C4-2B (cell line): ENCODE data around the gene KATNAL2.

Experiments used
- H3K27ac ChIP-seq: fragments of 450-650 bp; 2 replicates; pipeline ENCODE4 v1.5.1; 2017
- CTCF ChIP-seq: fragments of 450-650 bp; conservative IDR thresholded peaks from 2 replicates; pipeline ENCODE4 v1.5.1; 2017; ENCODE audit warnings: mild to moderate bottlenecking
- ZFX ChIP-seq: fragments of 450-650 bp; IDR thresholded peaks from 2 replicates; pipeline ENCODE4 v1.6.1; 2017

The KATNAL2 gene

DNA sequence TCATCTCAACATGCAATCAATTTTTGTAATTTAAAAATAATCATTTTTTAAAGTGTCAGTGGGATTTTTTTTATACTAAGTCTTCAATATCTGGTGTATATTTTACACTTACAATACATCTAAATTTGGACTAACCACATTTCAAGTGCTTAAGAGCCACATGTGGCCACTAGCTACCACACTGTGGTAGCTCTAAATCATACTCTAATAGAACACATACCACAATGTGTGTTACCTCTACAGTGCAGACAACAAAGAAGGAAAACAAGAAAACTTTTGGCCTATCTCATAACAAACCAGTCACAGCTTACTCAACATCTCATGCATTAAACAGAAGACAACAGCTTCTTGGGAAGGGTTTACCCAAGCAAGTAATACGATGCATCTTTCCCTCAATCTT is 24.6 kb upstream of the KATNAL2 start:
- no peak overlapping the region for H3K27ac ChIP-seq
- TF ChIP-seq ZFX, result no peak
- no peak for TF ChIP-seq CTCF

GRCh38 chr18:46893360-46893759 is 24.0 kb upstream of the KATNAL2 start:
- TF ChIP-seq CTCF (no peak), ZFX (no peak)
- no peak overlapping the region for H3K27ac ChIP-seq

- H3K27ac ChIP-seq, result no peak overlapping the region
- TF ChIP-seq ZFX (no peak), CTCF (no peak)
These were observed 23.3 kb upstream of the KATNAL2 start for GRCh38 chr18:46894124-46894523.

- TF ChIP-seq CTCF (no peak), ZFX (no peak)
- H3K27ac ChIP-seq, result no peak overlapping the region
These were observed 18.0 kb upstream of the KATNAL2 start for GRCh38 chr18:46899274-46899948.

GRCh38 chr18:46903406-46903805 is 14.0 kb upstream of the KATNAL2 start:
- no peak for TF ChIP-seq ZFX
- no peak for TF ChIP-seq CTCF
- H3K27ac ChIP-seq, result no peak overlapping the region

DNA sequence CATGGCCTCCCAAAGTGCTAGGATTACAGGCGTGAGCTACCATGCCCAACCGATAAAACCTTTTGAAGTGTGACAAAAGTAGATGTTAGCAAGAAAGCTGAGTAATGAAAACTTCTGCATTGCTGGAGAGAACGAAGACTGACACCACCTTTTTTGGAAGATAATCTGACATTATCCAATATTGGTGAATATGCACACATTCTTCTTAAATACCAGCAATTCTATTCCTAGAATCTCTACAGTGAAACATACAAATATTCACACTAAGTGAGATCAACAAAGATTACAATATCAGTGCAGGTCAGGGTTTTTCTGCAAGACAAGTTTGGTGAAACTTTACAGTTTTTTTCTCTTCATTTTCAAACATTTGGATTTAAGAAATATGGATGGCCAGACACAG is 7.9 kb upstream of the KATNAL2 start:
- TF ChIP-seq ZFX (no peak), CTCF (no peak)
- H3K27ac ChIP-seq, result no peak overlapping the region

DNA sequence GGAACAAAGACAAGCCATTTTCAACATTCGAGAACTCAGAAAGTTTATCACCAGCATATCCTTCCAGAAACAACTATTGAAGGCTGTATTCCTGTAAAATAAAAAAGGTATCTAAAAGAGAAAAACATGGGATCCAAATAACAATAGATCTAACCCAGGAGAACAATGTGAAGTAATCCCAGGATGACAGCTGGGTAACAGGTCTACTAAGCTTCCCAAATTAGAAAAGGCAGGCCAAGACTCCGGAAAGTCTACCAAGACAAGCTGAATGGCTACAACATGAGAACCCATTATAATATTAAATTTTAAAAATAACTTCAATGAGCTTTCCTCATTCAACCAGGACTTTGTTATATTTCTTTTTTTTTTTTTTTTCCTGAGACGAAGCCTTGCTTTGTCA is 6.5 kb upstream of the KATNAL2 start:
- no peak overlapping the region for H3K27ac ChIP-seq
- TF ChIP-seq ZFX, result no peak
- TF ChIP-seq CTCF, result no peak
